Glomerular endothelial cell (primary cell): Measurements from ENCODE around the gene FRMD1. TPM values are rescaled to one million over a fixed set of nuclear protein-coding genes. Genes with fewer than 3 reads are reported as not detected.

Source experiments
- DNase-seq: peaks from one replicate; pipeline ENCODE4 v3.0.0-alpha.2; 2011; ENCODE audit warnings: low read depth, low spot score; ENCODE audit errors: extremely low read depth
- total RNA-seq: library from RNA; depleted of rRNA; stranded (reverse); fragments of >200 nt; gene quantifications from 2 replicates; pipeline ENCODE4 v1.2.3, GENCODE V29; 2015

The FRMD1 gene
- not detected in 2 replicates for total RNA-seq

DNA sequence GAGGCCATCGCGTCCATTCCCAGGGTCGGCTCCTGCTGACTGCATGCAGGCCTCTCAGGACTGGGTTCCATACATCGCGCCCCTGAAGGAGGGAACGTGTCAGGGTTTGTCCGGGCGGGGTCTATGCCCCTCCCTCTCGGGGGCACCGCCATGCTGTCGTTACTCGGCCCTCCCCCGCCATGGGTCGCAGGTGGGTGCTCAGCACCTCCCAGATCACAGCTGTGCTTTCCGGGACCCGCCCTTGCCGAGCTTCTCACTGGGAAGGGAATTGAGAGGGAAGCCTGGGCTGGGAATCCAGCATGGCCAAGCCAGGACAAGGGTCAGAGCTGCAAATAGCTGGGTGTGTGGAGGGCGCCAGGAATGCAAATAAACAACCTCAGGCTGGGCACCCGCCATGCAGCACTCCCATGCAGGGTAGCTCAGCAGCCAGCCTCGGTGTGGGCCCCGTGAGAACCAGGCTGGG, at the start of gene FRMD1:
FRMD1 (minus strand) TSS at position 270 of the 463 bp plus-strand sequence; CDS start at position 152, 118 bp downstream.
- DNase-seq: no peak

DNA sequence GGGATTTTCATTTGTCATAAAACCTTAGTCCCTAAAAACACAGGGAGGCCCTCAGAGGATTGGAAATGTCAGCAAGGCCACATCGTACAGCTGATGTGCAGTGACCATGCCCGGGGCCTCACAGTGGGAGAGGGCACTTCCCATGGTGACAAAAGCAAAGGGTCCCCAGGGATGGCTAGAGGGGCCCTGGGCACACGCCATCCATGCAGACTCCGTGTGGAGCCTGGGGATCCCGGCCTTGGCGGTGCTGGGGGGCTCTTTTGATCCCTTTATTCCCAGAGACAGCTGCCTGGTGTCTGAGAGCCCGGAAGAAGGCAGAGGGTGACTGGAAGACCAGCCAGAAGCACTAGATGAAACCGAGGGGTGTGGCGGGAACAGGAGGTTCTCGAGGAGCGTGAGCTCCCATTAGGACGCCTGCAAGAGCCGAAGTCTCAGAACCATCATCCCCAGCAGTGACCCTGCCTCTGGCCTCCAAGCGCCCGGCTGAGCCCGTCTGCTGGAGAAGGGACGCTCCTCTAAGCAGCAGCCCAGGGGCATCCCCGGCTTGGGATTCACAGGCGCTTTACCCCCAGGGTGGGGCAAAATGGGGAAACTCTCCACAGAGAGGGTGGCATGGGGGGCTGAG, 49.1 kb upstream of the FRMD1 start:
- DNase-seq: no peak

DNA sequence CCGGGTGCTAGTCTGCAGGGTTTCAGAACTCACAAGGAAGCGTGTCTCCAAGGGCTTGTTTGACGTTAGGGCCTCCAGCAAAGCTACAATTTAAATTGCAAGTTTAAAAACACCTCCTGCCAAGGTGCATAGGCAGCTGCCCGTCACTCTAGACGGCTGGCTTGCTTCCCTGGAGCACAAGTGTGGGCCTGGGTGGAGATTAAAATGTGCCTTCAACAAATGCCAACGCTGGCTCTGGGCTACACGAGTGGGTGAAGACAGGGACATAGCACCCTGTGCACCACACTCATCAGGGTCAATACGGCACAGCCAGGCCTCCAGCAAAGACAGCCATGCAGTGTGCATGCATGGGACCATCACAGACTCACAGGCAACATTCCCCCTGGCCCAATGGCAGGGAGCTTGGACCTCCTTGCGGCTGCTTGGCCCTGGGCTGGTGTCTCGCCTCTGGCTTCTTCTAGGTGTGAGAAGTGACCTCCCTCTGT, 48.4 kb upstream of the FRMD1 start:
- DNase-seq: no peak

DNA sequence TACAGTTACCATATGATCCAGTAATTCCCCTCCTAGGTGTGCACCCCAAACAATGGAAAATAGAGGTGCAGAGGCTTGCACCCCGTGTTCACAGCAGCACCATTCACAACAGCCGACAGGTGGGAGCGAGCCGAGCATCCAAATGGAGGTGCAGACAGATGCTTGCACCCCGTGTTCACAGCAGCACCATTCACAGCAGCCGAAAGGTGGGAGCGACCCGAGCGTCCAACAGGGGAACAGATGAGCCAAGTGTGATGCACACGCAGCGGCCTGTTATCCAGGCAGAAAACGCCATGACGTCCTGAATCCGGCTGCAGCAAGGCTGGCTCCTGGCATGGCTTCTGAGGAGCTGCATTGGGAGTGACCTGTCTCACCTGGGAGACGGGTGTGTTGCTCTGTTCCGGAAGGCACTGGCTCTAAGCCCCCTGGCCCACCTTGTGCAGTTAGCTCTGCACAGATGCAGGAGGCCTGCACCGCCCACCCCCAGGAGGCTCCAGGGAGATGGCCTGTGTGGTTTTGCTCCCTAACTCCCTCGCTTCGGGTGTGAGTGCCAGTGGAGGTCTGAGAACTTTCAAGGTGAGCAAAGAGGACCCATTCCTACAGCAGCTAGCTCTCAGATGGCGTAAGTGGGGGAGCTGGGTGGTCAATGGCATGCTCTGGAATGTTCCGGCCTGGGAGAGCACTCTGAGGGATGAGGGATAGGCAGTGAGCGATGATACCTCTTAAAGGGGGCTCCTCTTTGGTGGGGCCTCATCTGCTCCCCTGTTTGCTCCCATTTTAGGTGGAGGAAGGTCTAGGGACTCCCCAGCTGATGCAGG, 47.8 kb upstream of the FRMD1 start:
- DNase-seq: no peak

DNA sequence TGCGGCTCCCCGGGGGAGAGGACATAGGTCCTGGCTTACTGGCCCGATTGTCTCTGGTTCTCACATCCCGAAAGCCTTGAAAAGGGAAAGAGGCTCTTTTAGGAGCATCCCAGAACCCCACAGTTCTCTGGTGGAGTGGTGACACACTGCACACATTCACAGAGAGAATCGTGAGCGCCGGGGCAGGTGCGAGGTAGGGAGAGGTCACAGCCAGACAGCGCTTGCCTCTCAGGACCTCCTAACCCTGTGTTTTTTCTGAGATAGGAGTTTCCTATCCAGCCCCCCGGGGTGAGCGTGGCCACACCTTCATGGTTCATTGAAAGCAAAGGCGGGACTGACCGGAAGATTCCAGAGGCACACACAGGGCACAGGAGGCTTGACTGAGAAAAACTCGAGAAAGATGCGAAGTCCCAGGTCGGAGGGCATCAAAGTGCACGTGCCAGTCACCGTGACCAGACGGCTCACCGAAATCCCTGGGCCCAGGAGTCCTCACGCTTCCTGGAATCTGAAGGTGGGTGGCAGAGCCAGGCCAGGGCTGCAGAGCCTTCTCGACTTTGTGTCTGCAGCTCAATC, 46.5 kb upstream of the FRMD1 start:
- DNase-seq: no peak

DNA sequence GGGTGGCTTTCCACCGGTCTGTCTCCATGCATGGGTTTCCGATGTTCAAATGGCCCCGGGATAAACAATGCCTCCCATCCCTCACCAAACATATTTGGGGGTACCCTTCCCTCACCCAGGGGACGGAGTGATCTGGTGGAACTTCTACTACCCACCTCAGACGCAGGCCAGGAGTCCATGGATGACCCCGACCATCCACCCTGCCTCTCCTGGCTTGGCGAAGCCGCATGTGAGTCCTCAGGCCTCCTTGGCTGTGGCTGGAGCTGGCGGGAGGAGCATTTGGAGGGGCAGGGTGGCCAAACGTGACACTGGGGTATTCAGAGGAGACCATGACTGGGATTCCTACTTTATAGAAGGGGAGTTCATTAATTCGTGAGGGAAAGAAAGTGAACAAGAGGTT, 45.9 kb upstream of the FRMD1 start:
- DNase-seq: no peak

DNA sequence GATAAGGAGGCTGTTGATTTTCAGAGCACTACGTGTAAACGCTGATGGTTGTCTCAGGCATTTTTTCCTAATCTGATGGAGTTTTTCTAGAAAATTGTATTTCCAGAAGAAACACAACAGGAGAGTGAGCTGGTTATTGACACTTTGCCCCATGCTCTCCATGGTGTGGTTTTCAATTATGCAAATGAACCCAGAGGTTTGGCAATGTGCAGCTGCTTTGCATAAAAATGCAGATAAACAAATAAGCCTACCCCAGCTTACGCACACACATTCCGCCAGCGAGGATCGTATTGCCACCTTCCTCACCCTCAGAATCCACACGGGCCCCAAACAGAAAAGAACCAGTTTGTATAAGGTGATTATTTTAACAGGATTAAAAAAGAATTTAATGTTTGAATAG, 45.1 kb upstream of the FRMD1 start:
- DNase-seq: no peak

DNA sequence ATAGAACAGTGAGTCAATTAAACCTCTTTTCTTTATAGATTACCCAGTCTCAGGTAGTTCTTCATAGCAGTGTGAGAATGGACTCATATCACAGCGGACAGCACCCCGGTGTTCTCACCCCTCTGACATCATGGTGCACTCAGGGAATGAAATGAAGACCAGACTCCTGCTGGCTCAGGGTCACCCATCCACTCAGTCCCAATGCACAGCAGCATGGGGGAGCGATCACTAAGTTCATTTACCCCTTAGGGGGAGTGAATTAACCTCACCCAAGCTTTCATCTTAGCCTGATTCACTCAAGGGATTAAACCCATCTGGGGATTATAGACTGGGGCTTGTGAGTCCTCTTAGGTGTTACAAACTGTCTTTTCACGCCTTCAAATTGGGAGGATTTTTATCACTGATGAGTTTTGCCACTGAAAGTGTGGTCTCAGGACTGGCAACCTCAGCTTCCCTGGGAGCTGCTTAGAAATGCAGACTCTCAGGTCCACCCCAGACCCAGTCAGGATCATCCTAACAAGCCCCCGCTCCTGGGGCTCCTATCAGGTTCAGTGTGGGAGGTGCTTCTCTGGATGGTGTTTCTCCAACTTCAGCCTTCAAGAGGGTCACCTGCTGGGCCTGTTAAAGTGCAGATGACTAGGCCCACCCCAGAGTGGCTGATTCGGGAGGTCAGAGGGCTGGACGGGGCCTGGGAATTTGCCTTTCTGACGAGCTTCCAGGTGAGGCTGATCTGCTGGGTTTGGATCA, 44.3 kb upstream of the FRMD1 start:
- no peak for DNase-seq

DNA sequence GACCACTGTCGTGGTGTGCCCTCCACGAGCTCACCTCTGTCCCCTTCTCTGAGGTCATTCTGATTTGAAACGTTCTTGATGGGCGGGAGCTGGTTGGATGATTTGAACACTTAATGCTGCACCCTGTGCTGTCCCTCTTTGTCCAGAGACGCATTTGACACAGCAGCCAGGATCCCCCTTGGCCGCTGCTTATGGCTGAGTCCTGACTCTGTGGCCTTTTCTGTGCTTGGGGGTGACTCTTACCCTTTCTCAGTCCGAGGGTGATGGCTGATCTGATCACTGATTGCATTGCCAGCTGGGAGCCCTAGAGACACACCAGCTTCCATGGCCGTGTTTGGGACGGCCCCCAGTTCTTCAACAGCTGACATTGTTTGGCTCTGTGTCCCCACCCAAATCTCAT, 43.5 kb upstream of the FRMD1 start:
- no peak for DNase-seq

DNA sequence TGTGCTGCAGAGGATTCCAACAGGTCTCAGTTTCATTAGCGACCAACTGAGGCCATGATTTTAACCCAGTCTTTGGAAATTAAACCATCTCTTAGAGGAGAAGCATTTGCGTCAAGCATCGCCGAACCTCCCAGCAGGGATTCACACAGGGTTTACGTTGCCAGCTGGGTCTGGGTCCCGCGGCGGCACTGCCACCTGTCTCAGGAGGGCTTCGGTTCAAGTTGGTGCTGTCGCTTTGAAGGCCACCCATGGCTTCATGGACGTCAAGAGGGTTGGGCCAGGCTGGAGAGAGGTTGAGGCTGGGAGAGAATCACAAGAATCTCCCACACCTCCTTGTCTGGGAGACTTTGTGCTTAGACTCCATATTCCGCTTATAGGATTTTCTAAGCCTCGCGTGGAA, 43.0 kb upstream of the FRMD1 start:
- no peak for DNase-seq

DNA sequence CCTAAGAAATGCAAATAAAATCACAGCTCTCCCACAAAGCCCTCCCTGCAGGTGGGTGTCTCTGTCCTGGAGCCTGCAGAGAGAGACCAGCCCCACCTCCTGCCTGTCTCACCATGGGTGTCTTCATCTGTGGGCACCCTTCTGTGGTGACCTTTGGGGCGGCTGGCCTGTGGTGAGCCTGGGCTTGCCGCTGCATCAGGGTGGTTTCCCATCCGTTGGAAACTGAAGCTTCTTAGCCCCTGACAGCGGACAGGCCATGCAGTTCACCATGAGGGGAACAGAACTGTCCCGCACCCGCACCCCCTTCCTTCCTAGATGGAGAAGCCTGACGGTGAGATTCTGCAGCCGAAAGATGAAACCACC, 42.3 kb upstream of the FRMD1 start:
- no peak for DNase-seq

DNA sequence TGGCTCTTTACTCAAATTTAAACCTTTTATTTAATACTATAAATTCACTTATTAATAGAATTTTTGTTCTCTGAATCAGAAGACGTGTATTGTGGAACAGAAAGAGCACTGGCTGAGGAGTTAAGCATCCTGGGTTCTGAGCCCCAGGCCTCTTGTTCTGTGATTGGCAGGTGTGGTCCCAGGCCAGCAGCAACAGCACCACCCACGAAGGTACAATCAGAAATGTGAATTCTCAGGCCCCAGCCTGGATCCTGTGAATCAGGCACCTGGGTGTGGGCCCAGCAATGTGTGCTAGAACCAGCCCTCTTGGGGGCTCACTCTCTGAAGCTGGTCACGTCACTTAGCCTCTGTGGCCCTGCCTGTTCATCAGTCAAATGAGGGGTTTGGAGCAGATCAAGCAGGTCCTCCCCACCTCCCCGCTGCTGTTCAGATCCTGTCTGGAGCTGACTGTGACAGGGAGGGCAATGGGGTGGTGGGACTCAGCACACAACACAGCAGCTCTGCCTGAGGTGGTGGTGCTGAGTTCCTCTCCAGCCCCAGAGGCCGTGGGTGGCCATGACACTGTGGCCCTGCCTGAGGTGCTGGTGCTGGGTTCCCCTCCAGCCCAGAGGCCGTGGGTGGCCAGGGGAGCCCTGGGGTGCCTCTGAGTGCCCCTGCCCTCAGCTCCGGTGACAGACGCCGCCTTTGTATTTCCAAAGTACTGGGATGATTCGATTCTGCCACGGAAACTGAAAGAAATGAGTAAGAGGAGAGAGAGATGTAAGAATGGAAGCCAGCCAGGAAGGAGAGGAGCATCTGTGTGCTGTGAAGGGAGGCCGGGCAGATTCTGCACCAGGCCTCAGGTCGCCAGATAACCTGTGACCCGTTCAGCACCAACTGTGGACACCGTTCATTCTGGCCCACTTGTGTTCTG, 41.6 kb upstream of the FRMD1 start:
- DNase-seq: no peak

DNA sequence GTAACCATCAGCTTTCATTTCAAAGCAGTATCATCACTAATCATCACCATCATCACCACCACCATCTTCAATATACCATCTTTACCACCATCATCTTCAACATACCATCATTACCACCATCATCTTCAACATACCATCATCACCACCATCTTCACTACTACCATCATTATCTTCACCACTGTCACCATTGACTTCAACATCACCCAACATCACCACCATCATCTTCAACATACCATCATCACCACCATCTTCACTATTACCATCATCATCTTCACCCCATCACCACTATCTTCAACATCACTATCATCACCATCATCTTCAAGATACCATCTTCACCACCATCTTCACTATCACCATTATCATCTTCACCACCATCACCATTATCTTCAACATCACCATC, 40.5 kb upstream of the FRMD1 start:
- no peak for DNase-seq

DNA sequence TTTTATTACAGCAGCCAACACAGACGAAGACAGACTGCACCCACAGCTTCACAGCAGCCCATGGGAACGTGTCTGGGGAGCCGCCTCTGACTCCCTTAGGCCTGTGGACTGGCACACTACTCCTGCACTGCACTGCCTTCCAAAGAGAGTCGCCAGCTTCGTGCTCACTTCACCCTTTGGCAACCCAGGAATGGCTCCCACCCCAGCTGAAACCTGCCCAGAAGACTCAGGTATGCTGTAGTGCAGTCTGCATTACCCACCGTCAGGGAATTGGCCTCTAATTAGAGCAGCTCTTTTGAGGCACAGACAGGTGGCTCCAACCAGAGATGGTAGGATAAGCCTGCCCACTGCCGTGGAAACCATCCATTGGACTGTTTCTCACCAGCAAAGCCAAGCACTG, 39.9 kb upstream of the FRMD1 start:
- no peak for DNase-seq

DNA sequence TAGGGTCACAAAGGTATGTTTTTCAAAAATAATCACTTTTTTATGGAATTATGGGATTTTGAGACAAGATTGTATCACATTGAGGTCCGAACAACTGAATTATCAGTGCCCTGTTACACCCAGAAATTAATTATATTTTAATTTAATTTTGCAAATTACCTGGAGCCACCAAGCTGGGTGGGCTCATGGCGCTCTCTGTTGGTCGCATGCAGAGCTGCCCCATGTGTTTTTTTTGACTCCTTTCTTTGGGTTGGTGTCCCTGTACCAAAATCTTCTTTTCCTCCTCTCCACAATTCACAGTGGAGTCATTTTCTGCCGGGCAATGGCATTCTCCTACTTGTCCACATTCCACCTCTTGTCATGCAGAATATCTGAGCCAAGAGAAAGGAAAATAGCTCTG, 38.9 kb upstream of the FRMD1 start:
- DNase-seq: no peak

DNA sequence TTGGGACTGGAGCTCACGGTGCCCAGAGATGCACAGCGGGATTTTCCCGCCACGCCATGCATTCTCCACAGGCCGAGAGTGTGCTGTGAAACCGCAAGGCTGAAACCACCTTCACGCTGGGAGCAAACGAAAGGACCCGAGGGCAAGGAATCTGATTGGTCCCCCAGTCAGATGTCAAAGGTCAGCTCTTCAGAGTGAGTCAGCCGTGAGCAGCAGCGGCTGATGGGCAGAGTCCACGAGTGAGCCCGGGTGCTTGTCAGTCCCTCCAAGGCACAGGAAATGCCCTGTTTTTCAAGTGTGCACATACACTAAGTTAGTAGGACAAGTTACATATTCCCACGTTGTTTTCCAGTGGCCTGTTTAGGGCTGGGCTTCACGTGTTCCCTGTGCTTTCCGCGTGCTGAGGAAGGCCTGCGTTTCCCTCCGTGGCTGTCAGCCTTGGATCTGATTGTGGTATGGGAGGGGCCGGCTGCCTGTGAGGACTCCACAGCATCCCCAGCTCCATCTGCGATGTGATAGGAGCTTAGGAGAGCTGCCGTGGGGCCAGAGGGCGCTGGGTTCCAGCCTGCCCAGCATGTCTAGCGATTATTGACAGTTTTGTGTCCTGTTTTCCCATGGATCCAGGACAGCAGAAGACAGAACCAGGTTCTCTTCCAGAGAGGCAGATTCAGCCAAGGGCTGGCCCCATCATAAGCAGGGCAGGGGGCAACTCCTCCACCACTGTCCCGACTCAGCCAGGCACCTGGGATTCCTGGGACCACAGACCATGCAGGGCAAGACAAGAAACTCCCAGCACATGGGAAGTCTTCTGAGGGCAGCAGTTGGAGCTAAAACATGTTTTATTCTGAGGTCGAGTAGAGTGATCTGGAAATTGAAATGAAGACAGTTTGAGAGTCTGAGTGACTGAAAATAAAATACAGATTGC, 38.2 kb upstream of the FRMD1 start:
- no peak for DNase-seq

DNA sequence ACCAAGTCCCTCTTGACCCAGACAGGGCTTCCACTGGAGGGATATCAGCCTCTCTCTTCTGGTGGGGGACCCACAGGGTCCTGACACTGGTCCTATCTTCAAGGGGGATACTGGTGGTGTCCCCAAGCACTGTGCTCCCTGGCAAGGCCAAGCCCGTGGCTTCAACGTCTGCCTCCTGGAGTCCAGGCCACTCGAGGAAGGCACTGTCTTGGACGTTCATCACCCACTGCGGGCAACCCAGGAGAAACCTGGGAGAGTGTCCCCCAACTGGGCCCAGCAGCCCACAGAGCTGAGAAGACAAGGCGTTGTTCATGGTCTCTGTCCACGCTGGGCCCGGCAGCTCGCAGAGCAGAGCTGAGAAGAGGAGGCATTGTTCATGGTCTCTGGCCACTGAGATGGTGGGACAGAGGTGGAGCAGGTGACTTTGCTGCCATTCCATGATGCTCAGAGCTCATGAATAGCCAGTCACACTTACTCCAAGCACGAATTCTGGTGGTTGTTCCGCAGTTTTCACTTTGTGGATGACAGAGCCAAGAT, 37.5 kb upstream of the FRMD1 start:
- no peak for DNase-seq

DNA sequence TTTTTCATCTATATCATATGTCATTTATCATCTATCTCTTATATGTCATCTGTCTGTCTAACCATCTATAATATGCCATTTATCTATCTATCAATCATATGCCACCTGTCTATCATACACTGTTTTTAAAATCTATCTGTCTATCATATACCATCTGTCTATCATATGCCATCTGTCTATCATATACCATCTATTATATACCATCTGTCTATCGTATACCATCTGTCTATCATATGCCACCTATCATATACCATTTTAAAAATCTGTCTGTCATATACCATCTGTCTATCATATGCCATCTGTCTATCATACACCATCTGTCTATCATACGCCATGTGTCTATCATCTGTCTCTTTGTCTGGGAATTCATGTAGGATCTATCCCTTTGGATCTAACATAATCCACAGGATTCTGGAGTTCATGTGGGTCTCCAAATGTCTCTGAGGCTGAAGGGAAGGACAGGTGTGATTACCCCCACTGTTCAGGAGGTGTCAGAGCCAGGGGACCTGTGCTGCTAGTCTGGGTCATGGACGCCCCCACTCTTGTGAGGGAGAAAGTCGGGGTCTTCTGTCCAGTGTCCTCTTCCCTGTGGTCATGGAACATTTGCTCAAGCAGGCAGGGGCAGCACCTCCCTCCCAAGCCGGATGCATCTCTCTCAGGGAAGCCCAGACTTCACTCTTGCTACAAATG, 36.9 kb upstream of the FRMD1 start:
- no peak for DNase-seq
